ENCODE measurements around the gene PLA2G6.
A peak's percentile ranks its signal among the peaks of the same experiment; 100 is the strongest.

The PLA2G6 gene, protein sequence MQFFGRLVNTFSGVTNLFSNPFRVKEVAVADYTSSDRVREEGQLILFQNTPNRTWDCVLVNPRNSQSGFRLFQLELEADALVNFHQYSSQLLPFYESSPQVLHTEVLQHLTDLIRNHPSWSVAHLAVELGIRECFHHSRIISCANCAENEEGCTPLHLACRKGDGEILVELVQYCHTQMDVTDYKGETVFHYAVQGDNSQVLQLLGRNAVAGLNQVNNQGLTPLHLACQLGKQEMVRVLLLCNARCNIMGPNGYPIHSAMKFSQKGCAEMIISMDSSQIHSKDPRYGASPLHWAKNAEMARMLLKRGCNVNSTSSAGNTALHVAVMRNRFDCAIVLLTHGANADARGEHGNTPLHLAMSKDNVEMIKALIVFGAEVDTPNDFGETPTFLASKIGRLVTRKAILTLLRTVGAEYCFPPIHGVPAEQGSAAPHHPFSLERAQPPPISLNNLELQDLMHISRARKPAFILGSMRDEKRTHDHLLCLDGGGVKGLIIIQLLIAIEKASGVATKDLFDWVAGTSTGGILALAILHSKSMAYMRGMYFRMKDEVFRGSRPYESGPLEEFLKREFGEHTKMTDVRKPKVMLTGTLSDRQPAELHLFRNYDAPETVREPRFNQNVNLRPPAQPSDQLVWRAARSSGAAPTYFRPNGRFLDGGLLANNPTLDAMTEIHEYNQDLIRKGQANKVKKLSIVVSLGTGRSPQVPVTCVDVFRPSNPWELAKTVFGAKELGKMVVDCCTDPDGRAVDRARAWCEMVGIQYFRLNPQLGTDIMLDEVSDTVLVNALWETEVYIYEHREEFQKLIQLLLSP

GRCh38 chr22:38181453-38182200, at the start of gene PLA2G6:
Gene PLA2G6, minus strand, starts transcription at chr22:38181830. Its CDS starts 12,404 bp downstream, at chr22:38169426.
- peak; percentile 100 for DNase-seq

- no peak for DNase-seq
Observed at GRCh38 chr22:38230916-38231315, 49.3 kb upstream of the PLA2G6 start.

GRCh38 chr22:38230108-38230825, 48.6 kb upstream of the PLA2G6 start:
- peak; percentile 35 for DNase-seq

GRCh38 chr22:38228873-38229740, 47.5 kb upstream of the PLA2G6 start:
- DNase-seq: no peak

GRCh38 chr22:38228326-38228872, 46.8 kb upstream of the PLA2G6 start:
- no peak for DNase-seq

GRCh38 chr22:38226853-38227649, 45.4 kb upstream of the PLA2G6 start:
- DNase-seq: no peak

GRCh38 chr22:38223289-38223960, 41.8 kb upstream of the PLA2G6 start:
- no peak for DNase-seq

DNA sequence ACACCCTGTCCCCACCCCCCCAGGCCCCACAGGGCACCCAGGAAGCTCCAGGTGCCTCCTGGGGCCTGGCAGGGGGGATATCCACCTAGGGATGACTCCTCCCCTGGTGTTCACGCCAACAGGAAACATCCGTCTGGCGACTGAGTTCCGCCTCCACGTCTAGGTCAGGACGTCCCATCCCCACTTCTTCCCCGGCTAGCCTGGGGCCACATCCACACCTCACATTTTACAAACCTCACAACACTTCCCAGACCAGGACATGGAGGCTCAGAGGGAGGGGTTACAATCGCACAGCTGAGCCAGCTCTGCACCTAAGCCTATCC, 41.1 kb upstream of the PLA2G6 start:
- no peak for DNase-seq

DNA sequence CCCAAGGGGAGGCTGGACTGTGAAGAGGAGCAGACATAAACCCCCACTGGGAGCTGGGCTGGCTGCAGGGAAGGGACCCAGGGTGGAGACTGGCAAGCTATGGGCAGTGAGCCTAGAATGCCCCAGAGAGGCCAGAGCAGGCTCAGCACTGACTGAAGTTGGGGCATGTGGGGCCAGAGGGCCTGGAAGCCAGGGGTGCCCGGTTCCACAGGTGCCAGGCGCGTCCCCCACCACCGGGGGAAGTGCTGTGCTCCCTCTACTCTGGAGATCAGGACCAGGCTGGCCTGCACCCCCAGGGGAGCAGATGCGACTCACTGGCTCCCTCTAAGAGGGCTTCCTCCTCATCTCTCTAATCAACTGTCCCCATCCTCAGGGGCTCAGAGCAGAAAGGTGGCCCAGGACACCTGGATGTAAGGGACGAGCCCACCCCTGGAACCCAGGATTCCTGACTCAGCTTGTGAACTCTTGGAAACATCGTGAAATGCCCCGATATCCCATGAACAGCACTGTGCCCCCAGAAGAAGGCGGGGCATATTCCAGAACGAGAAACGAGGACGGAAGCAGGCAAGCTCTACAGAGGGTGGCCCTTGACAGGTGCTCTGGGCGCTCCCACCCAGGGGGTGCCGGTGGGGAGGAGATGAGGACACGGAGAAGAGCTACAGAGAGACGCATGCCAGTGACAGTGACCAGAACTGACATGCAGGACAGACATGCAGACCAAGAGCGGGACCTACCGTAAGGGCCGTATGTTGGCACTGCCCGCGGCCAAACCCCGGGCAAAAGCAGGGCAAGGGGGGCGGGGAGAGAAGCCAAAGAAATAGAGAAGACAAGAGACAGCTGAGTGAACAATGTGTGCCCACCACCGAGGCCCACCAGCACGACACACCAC, 40.5 kb upstream of the PLA2G6 start:
- DNase-seq: no peak

DNA sequence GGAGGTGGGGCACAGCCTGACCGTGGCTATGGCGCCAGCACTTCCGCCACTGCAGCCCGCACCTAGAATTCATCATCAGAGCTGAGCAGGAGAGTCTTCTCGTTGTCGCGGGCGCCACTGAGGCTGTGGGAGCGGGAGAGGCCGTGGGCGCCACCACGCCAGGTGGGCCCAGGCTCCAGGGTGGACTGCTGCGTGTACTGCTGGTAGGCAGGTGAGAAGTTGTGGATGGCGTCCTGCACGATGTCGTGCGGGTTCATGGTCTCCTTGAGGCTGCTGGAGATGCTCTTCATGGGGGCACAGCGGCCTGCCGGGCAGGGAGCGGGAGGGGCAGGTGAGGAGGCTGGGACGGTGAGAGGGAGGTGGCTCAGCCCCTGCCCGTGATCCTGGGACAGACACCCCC, 39.8 kb upstream of the PLA2G6 start:
- DNase-seq: no peak

DNA sequence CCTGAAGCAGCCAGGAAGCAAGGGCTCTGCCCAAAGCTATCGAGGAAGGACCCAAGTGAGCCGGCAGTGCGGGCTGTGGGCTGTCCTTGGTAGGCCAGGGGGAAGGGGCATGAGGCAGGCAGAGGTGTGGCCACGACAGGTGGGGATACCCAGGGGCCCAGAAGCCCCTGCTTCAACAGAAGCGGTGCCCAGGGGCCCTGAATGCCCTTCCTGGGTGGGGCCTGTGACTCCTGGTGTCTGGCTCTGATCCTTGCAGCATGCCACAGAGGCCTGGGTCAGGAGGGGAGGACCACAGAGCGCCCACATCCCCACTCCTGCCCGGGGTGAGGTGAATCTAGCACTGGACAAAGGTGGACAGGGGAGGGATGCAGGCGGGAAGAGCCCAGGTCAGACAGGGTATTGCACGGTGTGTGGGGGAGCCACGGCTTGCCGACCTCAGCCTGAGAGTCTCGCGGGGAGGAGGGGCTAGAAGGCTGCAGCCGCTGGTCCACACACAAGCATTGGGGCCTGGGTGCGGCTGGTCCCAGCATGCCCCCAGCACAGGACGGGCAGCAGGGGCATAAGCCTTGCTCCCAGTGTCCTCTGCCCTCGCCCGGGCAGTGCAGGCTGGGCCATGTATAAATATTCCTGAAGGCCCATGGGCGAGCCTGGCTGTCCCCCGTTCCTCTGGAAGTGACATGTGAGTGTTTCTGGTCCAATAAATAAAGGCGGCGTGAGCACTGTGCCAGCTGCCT, 39.2 kb upstream of the PLA2G6 start:
- DNase-seq: no peak

DNA sequence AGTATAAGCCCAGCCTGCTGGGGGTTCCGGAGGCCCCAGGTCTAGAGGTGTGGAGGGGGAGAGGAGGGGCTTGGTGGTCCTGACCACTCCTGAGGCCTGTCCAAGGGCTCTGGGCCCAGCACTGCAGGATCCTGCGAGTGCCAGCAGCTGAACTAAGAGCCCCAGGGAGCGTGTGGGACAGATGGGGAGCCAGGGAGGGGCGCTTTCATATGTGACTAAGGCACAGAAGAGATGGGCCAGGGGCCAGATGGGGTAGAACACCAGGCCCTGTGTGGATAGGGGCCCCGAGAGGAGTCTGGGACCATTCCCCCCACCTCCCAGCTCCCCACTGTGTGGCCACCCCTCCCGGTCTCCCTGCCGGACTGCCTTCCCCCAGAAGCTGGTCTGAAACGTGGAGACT, 38.5 kb upstream of the PLA2G6 start:
- DNase-seq: no peak

DNA sequence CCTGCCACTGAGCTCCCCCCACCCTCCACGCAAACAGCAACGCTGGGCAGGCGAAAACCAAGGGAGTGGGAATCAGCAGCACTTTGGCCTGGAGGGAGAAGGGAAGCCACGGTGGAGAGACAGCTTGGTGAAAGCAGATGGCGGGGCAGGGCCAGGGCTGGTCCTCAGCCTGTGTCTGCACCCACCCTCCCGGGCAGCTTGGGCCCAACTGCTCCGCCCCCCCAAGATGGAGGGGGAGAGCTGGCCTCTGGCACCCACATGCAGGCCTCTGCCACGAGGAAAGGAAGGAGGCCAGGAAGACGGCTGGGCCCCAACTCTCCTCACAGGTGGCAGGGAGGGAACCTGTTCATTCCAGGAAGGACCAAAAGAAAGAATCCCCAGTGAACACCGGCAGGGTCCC, 38.0 kb upstream of the PLA2G6 start:
- no peak for DNase-seq

DNA sequence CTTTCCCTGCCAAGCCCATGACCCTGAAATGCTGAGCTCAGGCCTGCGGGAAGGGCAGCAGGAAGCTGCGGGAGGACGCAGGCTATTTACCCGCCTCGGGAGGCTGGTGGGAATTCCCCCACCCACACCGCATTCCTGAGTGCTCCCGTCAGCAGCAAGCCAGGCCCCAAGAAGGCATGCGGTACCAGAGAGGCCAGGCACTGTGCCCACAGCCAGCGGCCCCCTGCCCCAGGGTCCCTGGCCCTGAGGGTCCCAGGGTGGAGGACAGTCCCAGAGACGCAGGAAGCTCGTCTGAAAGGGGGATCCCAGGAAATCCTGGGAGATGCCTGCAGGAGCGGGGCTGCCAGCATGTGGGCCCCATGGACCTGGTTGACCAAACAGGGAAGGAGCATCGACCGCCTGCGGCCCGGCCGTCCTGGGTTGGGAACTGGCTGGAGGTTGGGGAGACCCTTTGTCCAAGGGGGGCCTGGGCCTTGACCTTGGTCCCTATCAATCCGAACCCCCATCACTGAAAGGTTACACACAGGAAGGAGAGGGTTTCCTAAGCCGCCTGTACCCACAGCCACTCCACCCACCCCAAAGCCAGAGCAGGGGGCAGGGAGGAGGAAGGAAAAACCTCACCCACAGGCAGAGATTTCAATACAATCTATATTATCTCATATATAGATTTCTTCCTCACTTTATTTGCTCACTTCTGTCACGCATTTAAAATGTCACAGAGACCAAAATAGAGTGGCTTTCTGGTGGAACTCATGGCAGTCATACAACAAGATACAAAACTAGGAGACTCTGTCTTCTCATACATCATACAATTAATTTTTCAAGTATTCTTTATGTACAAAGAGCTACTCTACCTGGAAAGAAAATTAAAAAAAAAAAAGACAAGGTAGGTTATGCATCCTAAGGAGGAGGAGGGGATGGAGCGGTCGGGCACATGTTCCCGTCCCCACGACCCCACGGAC, 37.3 kb upstream of the PLA2G6 start:
- DNase-seq: peak; percentile 64

DNA sequence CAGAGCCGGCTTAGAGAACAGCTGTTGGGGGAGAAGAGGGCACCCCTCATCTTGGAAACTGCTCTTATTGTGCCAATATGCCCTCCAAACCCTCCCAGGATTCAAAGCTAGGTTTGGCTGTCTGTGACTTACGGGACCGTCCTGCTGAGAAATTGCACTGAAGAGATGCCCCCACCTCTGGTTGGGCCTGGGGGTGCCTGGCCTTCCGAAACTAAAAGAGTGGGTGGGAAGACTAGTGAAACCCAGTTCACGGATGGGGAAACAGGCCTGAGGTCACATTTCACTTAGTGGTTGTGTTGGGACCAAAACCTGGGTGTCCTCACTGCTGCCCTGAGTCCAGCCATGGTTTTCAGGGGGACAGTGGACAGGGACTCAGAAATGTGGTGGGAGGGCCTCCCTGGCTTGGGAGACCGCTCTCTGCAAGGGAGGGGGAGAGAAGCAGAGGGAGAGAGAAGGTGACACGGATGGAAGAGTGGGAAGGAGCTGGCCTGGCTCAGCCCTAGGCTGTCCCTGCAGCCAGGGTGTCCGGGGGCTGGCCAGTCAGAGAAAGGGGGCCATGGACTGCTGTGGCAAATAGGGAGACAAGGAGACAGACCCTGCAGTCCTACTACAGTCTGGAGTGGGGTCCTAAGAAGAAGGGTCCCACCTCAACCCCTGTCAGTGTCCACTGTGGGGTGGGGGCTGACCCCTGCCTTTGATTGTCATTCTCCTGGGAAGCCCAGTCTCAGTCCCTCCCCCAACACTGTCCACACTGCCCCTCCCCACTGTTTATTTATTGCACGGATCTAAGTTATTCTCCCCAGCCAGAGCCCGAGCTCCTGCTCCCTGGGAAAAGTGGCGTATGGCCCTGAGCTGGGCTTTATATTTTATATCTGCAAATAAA, 33.8 kb upstream of the PLA2G6 start:
- DNase-seq: no peak

All from activated CD4-positive, alpha-beta T cell treated with anti-CD3 and anti-CD28 coated beads, Interleukin-2, amount 50 U/mL, for 16 hours (primary cell).